ENCODE measurements around the gene CCDC190. TPM values are rescaled to one million over a fixed set of nuclear protein-coding genes. Genes with fewer than 3 reads are reported as not detected.
A peak's percentile ranks its signal among the peaks of the same experiment; 100 is the strongest.

Gene CCDC190
- total and polyA plus RNA-seq, 2 of the 13 experiments (the other 11 are each of a cell fraction or from before 2014, with no cell fraction given) = not detected

DNA sequence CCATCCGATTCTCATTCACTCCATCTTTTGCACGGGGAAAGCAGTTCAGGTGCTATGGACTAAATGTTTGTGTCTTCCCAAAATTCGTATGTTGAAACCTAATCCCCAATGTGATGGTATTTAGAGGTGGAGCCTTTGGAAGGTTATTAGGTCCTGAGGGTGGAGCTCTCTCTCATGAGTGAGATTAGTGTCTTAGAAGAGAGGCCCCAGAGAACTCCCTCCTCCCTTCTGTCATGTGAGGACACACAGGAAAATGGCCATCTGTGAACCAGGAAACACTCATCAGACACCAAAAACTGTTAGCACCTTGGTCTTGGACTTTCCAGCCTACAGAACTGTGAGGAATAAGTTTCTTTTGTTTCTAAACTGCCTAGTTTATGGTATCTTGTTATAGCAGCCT lies 15.8 kb upstream of the CCDC190 start:
- Histone ChIP-seq H3K27ac (ENCODE audit: extremely low read length, insufficient read depth, low read length) (no peak overlapping the region), H3K9ac (ENCODE audit: insufficient read depth, low read depth, low read length) (no peak overlapping the region), H3K79me2 (ENCODE audit: insufficient read depth, low read length) (no peaks in the 10 kb centered on the region), H4K20me1 (ENCODE audit: insufficient read depth, low read length) (no peaks in the 10 kb centered on the region), H3K9me3 (ENCODE audit: low read length) (no peaks in the 10 kb centered on the region), H3K36me3 (replicated peaks in 1 of 2; ENCODE audit: control insufficient read depth in 1 of 2, insufficient read depth in 2 of 2, low read length in 2 of 2) (no peaks in the 10 kb centered on the region), H3K27me3 (ENCODE audit: control insufficient read depth in 1 of 2, insufficient read depth in 2 of 2, low read length in 2 of 2) (peaks cover 0 to 13% of the 10 kb centered on the region in 2 experiments; a peak in 2 of 5 replicates), H3K4me1 (ENCODE audit: insufficient read depth, low read length) (peaks cover 20% of the 10 kb centered on the region), H3K4me2 (ENCODE audit: low read depth, low read length) (no peak overlapping the region), H2AFZ (ENCODE audit: low read length) (no peak overlapping the region), H3K4me3 (replicated peaks in 1 of 3; ENCODE audit: insufficient read depth in 1 of 3, low read depth in 2 of 3, low read length in 3 of 3) (no peak overlapping the region)
- no peak for DNase-seq (ENCODE audit: low spot score)
- in situ Hi-C loops (cut with HindIII; ENCODE audit: extremely low pct_ligation_motif_present, low pct_unique_long_range_greater_than_20kb) = loop anchor here (5.0 kb wide), 1 partner anchor 306 kb away; no protein-coding TSS in a partner anchor
- BruUV-seq (replicated peaks) = no TSS peak
- FAIRE-seq = no peak
- WGBS (ENCODE audit: low lambda C conversion rate) = 7% methylated on average over 3 of the region's 3 CpGs
- ChIA-PET CTCF (ENCODE audit: low intra/inter-chr PET ratio, low total read pairs) (no interaction called here), POLR2A (no interaction called here)
- ATAC-seq = no peak
- no peak for TF ChIP-seq ZBTB20 (CRISPR knock-in tag; IDR thresholded peaks at IDR 0.05; ENCODE audit: borderline replicate concordance, low read depth)
- no peak for TF ChIP-seq CBX5 (CRISPR knock-in tag; IDR thresholded peaks at IDR 0.05; ENCODE audit: borderline replicate concordance)
- intact Hi-C loops (cut with micrococcal nuclease; ENCODE audit: unreplicated experiment) = no loop called here

DNA sequence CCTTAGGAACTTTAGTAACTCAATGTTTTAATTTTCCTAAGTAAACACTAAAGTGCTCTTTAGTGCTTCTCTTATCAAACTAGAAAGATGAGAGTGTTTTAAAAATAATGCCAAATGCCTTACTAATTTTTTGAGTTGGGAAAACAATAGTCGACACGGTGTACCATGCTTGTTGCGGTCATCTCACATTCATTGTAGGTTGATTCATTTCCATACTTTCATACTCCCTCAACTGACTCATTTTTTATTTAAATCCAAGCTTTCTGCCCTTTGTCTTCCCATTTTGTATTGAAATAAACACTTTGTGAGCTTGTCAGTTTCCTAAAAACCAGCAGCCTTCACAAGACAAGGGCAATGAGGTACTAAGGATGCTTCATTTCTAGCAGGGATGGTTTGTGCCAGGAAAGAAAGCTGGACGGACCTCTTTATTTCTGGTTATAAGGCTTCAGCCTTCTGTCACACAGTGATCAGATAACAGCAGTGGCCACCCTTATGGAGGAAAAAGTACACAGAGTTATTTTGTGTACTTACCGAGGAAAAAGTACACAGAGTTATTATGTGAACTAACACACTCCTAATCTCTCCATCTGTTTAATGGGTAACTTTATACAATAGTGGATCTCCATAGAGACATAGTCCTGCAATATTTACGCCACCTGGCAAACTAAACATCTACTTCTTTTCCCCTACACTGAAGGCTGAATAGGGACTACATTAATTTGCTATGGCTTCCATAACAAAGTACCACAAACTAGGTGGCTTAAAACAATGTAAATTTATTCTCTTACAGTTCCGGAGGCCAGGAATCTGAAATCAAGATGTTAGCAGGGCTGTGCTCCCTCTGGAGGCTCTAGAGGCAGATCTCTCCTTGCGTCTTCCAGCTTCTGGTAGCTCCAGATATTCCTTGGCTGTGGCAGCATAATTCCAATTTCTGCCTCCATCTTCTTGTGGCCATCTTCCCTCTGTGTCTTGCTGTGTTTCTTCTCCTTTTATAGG lies 13.0 kb upstream of the CCDC190 start:
- ATAC-seq (peak; percentile 99), DNase-seq (ENCODE audit: low spot score) (peak; percentile 75), FAIRE-seq (peak; percentile 67)
- Histone ChIP-seq H3K79me2 (ENCODE audit: insufficient read depth, low read length) (no peaks in the 10 kb centered on the region), H3K4me2 (ENCODE audit: low read depth, low read length) (peak overlapping the region; percentile 50), H2AFZ (ENCODE audit: low read length) (no peak overlapping the region), H3K9ac (ENCODE audit: insufficient read depth, low read depth, low read length) (no peak overlapping the region), H3K9me3 (ENCODE audit: low read length) (no peaks in the 10 kb centered on the region), H3K4me1 (ENCODE audit: insufficient read depth, low read length) (peaks cover 20% of the 10 kb centered on the region), H3K27me3 (ENCODE audit: control insufficient read depth in 1 of 2, insufficient read depth in 2 of 2, low read length in 2 of 2) (peaks cover 0 to 5% of the 10 kb centered on the region in 2 experiments; a peak in 2 of 5 replicates), H3K4me3 (replicated peaks in 1 of 3; ENCODE audit: insufficient read depth in 1 of 3, low read depth in 2 of 3, low read length in 3 of 3) (no peak overlapping the region), H3K27ac (ENCODE audit: extremely low read length, insufficient read depth, low read length) (no peak overlapping the region), H3K36me3 (replicated peaks in 1 of 2; ENCODE audit: control insufficient read depth in 1 of 2, insufficient read depth in 2 of 2, low read length in 2 of 2) (no peaks in the 10 kb centered on the region), H4K20me1 (ENCODE audit: insufficient read depth, low read length) (no peaks in the 10 kb centered on the region)
- POLR2A ChIA-PET = no interaction called here
- CTCF ChIA-PET (ENCODE audit: low intra/inter-chr PET ratio, low total read pairs) = no interaction called here
- in situ Hi-C loops (cut with HindIII; ENCODE audit: extremely low pct_ligation_motif_present, low pct_unique_long_range_greater_than_20kb) = no loop called here
- BruUV-seq (replicated peaks) = no TSS peak
- 21% methylated on average over 8 of the region's 8 CpGs for WGBS (ENCODE audit: low lambda C conversion rate)
- intact Hi-C loops (cut with micrococcal nuclease; ENCODE audit: unreplicated experiment) = no loop called here
- TF ChIP-seq, protein P1, sequence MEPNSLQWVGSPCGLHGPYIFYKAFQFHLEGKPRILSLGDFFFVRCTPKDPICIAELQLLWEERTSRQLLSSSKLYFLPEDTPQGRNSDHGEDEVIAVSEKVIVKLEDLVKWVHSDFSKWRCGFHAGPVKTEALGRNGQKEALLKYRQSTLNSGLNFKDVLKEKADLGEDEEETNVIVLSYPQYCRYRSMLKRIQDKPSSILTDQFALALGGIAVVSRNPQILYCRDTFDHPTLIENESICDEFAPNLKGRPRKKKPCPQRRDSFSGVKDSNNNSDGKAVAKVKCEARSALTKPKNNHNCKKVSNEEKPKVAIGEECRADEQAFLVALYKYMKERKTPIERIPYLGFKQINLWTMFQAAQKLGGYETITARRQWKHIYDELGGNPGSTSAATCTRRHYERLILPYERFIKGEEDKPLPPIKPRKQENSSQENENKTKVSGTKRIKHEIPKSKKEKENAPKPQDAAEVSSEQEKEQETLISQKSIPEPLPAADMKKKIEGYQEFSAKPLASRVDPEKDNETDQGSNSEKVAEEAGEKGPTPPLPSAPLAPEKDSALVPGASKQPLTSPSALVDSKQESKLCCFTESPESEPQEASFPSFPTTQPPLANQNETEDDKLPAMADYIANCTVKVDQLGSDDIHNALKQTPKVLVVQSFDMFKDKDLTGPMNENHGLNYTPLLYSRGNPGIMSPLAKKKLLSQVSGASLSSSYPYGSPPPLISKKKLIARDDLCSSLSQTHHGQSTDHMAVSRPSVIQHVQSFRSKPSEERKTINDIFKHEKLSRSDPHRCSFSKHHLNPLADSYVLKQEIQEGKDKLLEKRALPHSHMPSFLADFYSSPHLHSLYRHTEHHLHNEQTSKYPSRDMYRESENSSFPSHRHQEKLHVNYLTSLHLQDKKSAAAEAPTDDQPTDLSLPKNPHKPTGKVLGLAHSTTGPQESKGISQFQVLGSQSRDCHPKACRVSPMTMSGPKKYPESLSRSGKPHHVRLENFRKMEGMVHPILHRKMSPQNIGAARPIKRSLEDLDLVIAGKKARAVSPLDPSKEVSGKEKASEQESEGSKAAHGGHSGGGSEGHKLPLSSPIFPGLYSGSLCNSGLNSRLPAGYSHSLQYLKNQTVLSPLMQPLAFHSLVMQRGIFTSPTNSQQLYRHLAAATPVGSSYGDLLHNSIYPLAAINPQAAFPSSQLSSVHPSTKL (CRISPR knock-in tag; IDR thresholded peaks at IDR 0.05) = peak; percentile 88
- TF ChIP-seq ISL2 (CRISPR knock-in tag; IDR thresholded peaks at IDR 0.05) (peak; percentile 58; the same call in 1 of the 2 replicates), ELF3 (CRISPR knock-in tag; IDR thresholded peaks at IDR 0.05) (peak; percentile 53; the same call in 1 of the 2 replicates)
- TF ChIP-seq, protein P2, sequence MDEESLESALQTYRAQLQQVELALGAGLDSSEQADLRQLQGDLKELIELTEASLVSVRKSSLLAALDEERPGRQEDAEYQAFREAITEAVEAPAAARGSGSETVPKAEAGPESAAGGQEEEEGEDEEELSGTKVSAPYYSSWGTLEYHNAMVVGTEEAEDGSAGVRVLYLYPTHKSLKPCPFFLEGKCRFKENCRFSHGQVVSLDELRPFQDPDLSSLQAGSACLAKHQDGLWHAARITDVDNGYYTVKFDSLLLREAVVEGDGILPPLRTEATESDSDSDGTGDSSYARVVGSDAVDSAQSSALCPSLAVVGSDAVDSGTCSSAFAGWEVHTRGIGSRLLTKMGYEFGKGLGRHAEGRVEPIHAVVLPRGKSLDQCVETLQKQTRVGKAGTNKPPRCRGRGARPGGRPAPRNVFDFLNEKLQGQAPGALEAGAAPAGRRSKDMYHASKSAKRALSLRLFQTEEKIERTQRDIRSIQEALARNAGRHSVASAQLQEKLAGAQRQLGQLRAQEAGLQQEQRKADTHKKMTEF (CRISPR knock-in tag; IDR thresholded peaks at IDR 0.05) = peak; percentile 22; the same call in 1 of the 2 replicates
